NCI-H446 (cell line): ENCODE data around the gene MAPK1.
"Not testable (repeated sequence)": the region's sequence is repeated elsewhere in the genome, so short reads cannot be mapped to it uniquely, and the experiment has no call there.

Experiments used
- DNase-seq, 2 experiments: peaks; one replicate each; lab custom pipeline; 2025; lab: John Stamatoyannopoulos, UW

Gene MAPK1

DNA sequence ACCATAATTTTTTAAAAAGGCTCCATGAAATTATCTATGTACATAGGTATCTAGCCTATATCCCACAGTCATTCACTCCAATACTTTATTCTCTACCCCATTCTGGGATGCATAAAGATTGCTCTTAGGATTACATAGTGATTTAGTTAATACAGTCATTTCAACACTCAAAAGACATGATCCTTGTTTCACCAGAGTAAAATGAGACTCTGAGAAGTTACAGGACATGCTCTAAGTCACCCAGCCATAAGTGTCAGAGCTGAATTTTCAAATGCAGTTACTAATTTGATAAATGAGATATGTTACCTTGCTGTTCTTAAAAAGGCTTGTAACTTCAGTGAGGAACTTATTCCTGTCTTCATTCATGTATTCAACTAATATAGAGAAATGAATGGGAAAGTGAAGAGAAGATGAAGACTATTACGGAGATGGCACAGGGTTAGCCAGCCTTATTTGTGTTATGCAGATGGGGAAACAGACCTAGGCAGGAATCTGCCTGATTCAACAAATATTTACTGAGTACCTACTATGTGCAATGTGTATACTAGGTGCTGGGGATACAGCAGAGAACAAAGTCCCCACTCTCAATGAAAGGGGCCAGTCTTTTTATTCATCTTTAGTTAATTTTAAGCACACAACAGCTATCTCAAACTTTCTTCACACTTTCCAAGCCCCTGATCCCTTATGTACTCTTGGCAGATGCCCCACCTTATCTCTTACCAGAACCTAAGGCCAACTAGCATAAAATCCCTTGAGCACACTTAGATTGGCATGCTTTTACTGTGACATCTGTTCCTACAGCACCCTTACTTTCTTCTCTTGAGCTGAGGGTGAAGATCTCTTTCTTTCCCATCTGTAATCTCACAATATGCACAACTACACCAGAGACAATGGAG is 21.6 kb downstream of the MAPK1 start:
- no peak for DNase-seq

GRCh38 chr22:21842946-21843345 is 24.5 kb downstream of the MAPK1 start:
- no peak for DNase-seq

DNA sequence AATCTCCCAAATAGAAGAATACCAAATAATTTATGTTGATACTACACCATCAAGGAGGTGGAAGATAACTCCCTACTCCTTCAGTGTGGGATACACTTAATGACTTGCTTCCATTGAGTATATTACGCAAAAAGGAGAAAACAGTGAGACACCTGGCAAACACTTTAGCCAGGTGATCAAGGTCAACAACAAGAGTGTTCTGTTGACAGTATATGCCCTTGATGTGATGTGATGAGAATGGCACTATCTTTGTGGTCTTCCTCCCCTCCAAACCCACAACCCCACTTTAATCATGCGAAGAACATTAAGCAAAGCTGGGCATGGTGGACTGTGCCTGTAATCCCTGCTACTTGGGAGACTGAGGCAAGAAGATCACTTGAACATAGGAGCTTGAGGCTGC is 26.0 kb downstream of the MAPK1 start:
- DNase-seq, result no peak

GRCh38 chr22:21840236-21840823 is 27.1 kb downstream of the MAPK1 start:
- DNase-seq, result no peak

- no peak for DNase-seq
Measured at GRCh38 chr22:21839765-21840140, 27.7 kb downstream of the MAPK1 start.

GRCh38 chr22:21839104-21839764 is 28.2 kb downstream of the MAPK1 start:
- not testable (repeated sequence) for DNase-seq

DNA sequence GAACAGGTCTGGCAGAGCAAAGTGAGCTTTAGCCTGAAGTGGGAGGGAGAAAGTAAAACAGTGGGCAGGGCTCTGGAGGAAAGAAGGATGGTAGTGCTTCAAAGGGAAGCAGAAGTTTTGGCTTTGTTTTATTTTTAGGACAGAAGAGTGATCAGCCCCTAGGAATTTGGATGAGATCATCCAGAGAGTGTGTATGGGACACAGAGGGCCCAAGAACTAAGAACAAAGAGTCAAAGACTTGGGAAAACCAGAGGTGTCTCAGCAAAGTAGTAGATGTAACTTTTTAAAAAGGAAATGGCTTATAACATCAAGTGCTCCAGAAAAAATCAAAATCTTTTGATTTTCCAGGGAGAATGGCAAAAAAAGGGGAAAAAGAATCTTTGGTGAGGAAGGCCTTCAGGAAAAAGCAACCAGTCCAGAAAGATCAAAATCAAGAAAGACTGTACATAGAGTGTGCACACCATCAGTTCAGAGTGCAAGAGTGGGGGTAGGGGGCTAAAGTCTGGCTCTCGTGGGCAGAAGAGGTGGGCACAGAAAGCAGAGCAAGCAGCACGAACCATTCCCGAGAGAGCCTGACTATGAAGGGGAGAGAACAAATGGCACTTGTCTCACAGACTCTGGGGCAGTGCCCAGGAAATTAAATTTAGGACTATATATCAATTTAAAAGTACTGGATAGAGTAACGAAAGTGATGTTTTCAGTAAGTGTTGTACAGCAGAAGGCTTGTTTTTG is 30.0 kb downstream of the MAPK1 start:
- peak; percentile 22 to 61 for DNase-seq

GRCh38 chr22:21836486-21836885 is 31.0 kb downstream of the MAPK1 start:
- DNase-seq, result not testable (repeated sequence)

DNA sequence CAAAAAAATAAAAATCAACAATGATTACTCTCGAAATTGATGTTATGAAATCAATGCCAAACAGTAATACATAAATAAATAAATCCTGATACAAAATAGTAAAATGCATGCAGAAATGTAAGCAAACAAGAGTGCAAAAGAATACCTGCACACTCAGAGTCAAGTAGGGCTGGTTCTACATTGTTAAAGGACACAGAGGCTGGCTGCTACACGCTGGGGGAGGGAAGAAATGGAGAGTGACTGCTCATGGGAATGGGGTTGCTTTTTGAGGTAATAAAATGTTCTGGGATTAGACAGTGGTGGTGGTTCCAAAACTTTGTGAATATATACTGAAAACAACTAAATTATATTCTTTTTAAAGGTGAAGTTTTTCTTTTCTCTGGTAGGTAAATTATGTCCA is 32.1 kb downstream of the MAPK1 start:
- DNase-seq, result no peak

DNA sequence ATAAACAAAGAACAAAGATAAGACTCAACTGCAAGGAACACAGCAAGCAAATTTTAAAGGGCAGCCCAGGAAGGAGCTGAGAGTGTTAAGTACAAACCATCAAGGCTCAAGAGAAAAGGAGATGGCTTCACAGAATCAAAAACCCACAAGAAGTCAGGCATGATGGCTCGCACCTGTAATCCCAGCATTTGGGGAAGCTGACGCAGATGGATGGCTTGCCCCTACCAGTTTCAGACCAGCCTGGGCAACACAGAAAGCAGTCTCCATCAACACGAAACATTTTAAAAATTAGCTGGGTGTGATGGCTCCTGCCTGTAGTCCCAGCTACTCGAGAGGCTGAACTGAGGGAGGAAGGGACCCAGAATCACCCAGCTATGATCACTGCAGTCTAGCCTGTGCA is 32.6 kb downstream of the MAPK1 start:
- DNase-seq, result no peak

- DNase-seq, result no peak
Measured at GRCh38 chr22:21832291-21833290, 34.9 kb downstream of the MAPK1 start.

GRCh38 chr22:21829523-21829922 is 37.9 kb downstream of the MAPK1 start:
- DNase-seq, result no peak

GRCh38 chr22:21828268-21828638 is 39.2 kb downstream of the MAPK1 start:
- no peak for DNase-seq

- DNase-seq, result no peak
Measured at GRCh38 chr22:21827628-21828267, 39.7 kb downstream of the MAPK1 start.

- DNase-seq, result no peak
Measured at GRCh38 chr22:21826204-21826603, 41.2 kb downstream of the MAPK1 start.

- DNase-seq, result not testable (repeated sequence)
Measured at GRCh38 chr22:21824962-21825361, 42.5 kb downstream of the MAPK1 start.

DNA sequence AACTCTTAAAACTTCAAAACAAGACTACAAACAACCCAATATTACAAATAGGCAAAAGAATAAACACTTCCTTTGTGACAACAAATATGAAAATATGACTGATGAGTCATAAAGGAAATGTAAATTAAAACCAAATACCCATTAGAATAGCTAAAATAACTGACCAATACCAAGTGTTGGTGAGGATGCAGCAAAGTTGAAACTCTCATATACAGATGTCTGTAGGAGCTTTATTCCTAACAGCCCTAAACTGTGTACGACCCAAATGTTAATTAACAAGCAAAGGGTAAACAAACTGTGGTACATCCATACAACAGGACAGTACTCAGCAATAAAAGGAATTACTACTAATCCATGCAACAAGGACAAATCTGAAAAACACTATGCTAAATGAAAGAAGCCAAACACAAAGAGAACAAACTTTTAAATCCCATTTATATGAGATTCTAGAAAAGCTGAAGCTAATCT is 43.0 kb downstream of the MAPK1 start:
- no peak for DNase-seq

DNA sequence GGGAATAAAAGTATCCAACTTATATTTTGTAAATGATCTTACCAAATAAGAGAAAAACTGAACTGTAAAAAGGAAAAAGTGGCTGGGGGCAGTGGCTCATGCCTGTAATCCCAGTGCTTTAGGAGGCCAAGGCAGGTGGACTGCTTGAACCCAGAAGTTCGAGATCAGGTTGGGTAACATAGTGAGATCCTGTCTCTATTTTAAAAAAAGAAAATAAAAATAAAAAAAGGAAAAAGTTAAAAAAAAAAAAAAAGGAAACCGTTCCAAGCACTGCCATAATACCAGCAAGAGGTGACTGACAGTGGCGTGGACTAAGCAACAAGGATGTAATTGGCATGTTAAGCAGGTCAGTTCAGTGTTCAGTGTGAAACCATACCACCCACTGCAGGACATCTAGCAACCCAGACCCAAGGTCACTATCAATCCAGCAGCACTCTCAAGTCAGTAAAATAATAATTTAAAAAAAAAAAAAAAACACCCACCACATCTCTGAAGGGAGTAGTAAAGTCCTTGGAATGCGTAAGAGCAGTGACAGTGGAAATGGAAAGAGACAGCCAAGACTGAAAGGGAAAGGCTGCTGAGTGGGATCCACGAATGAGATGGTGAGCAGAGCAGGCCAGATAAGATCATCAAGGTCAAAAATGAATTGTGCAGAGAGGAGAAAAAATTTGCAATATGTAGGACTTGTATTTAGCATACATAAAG is 43.6 kb downstream of the MAPK1 start:
- no peak for DNase-seq

DNA sequence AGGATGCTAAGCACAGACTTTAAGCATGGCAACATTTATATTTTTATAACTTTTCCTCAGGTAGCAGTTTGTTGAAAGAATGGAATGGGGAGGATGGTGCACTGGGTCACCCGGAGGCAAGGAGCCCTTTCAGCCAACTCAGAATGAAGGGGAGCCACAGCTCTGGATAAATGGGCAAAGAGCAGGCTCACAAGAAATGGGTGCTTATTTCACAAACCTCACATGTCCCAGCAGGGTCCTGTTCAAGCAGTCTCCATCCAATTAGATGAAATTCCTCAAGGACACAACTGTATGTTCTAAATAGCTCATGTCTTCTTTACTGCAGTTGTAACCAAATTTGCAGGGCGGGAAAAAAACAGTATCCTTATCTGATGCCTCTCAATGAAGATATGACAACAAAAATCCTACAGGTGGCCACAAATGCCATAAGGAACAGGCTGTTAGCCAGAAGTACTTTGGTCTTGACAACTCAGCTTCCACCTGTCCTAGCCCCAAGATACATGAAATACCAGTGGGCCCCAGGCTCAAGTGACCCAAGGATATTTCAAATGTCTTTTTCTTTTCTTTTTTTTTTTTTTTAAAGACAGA is 48.2 kb downstream of the MAPK1 start:
- no peak for DNase-seq
